Medulla oblongata (tissue), 1 donor: ENCODE data around the gene CLCN1.

Experiments used
- DNase-seq: peaks from one replicate; pipeline ENCODE4 v3.0.0-alpha.2; 2015; ENCODE audit errors: extremely low spot score

Gene CLCN1

GRCh38 chr7:143396625-143397556, 81.0 kb downstream of the CLCN1 start:
- DNase-seq: no peak

GRCh38 chr7:143397710-143398530, 82.0 kb downstream of the CLCN1 start:
- no peak for DNase-seq

GRCh38 chr7:143398616-143399015, 82.7 kb downstream of the CLCN1 start:
- no peak for DNase-seq

GRCh38 chr7:143399151-143399550, 83.2 kb downstream of the CLCN1 start:
- DNase-seq: no peak

GRCh38 chr7:143399642-143400041, 83.7 kb downstream of the CLCN1 start:
- DNase-seq: no peak

- DNase-seq: no peak
These were observed 85.4 kb downstream of the CLCN1 start for GRCh38 chr7:143401265-143401664.
